Upper lobe of left lung (tissue), 6 donors: Measurements from ENCODE around the gene BROX. TPM values are rescaled to one million over a fixed set of nuclear protein-coding genes. Genes with fewer than 3 reads are reported as not detected.
A peak's percentile ranks its signal among the peaks of the same experiment; 100 is the strongest.

ENCODE experiments used
- ATAC-seq, 2 donors: fragments of 200-7000 bp; cut with Tn5 transposase; one replicate each; pipeline ENCODE4 v1.9.1; 2022; ENCODE audit warnings: mild to moderate bottlenecking in 2 of 2, moderate library complexity in 2 of 2; ENCODE audit not compliant: low FRiP score in 2 of 2
- DNase-seq, 2 donors: peaks; one replicate each; pipeline ENCODE4 v3.0.0-alpha.2; 2019 to 2020
- H3K27ac ChIP-seq, 4 donors: fragments of 200-600 bp; sonication (generic); one replicate each; pipeline ENCODE4 v1.5.1; 2016 to 2019
- H3K27me3 ChIP-seq, 4 donors: fragments of 200-600 bp; sonication (generic); one replicate each; pipeline ENCODE4 v1.5.1; 2017 to 2019
- H3K36me3 ChIP-seq, 4 donors: fragments of 200-600 bp; sonication (generic); one replicate each; pipeline ENCODE4 v1.5.1; 2016 to 2019
- H3K4me1 ChIP-seq, 4 donors: fragments of 200-600 bp; sonication (generic); one replicate each; pipeline ENCODE4 v1.5.1; 2018 to 2019
- H3K4me3 ChIP-seq, 4 donors: fragments of 200-600 bp; sonication (generic); one replicate each; pipeline ENCODE4 v1.5.1; 2017 to 2019; ENCODE audit warnings: mild to moderate bottlenecking in 2 of 4, moderate library complexity in 1 of 4
- H3K9me3 ChIP-seq, 4 donors: fragments of 200-600 bp; sonication (generic); one replicate each; pipeline ENCODE4 v1.5.1; 2018 to 2019
- CTCF ChIP-seq, 6 experiments: fragments of 450-650 bp in 4 of 6; fragments of 200-600 bp in 2 of 6; sonication (generic) in 2 of 6; IDR thresholded peaks; one replicate each; pipeline ENCODE4 v1.5.1; 2016 to 2019; ENCODE audit warnings: antibody characterized with exemption in 6 of 6
- EP300 ChIP-seq, 4 donors: sonication (generic); formaldehyde crosslinking; IDR thresholded peaks; one replicate each; pipeline ENCODE4 v1.5.1; 2017; ENCODE audit warnings: antibody characterized with exemption in 4 of 4, control low read depth in 2 of 4
- POLR2A ChIP-seq, 4 donors: fragments of 450-650 bp; IDR thresholded peaks; one replicate each; pipeline ENCODE4 v1.5.1; 2016 to 2017; ENCODE audit warnings: antibody characterized with exemption in 4 of 4, mild to moderate bottlenecking in 2 of 4
- POLR2AphosphoS5 ChIP-seq, 2 donors: sonication (generic); formaldehyde crosslinking; IDR thresholded peaks; one replicate each; pipeline ENCODE4 v1.5.1; 2017; ENCODE audit warnings: antibody characterized with exemption in 2 of 2
- WGBS, 2 donors: methylation state at CpG; one replicate each; pipeline ENCODE4 v1.1.5; 2017 to 2018; 5-methylcytosine and 5-hydroxymethylcytosine counted together
- total RNA-seq, 6 donors: library from RNA; depleted of rRNA in 4 of 6; stranded (reverse); fragments of >200 nt in 4 of 6; gene quantifications; one replicate each; pipeline versions ENCODE4 v1.1.0 to v1.2.1, GENCODE V29; 2016 to 2021
- donor health status: DM: no; HTN: no; CAD: no; lungs with moderate emphysema.
- donor health status: DM: no; HTN: yes; CAD: no; lungs with severe emphysema.

BROX gene
- total RNA-seq, 6 donors from 2014 or later, result 21.0 to 74.0 (median 41.2) TPM

- H3K36me3 ChIP-seq, result peaks cover 6 to 55% (median 15%) of the 10 kb centered on the region in 4 donors
- H3K4me3 ChIP-seq, result no peak overlapping the region
- H3K9me3 ChIP-seq, result no peaks in the 10 kb centered on the region
- 89 to 93% methylated on average over 2 of the region's 2 CpGs for WGBS, 2 donors
- no peak for TF ChIP-seq POLR2AphosphoS5 (IDR thresholded peaks at IDR 0.05)
- no peak for TF ChIP-seq EP300 (IDR thresholded peaks at IDR 0.05)
- TF ChIP-seq CTCF (IDR thresholded peaks at IDR 0.05), result no peak
- no peak for TF ChIP-seq POLR2A (IDR thresholded peaks at IDR 0.05)
- DNase-seq, result no peak
- no peak for ATAC-seq
- H3K27ac ChIP-seq, result no peak overlapping the region
- no peaks in the 10 kb centered on the region for H3K4me1 ChIP-seq
- H3K27me3 ChIP-seq, result no peaks in the 10 kb centered on the region
These were observed 15.2 kb upstream of the BROX start for GRCh38 chr1:222697203-222697602.

- Histone ChIP-seq H3K4me3 (no peak overlapping the region), H3K27ac (no peak overlapping the region), H3K9me3 (no peaks in the 10 kb centered on the region), H3K36me3 (peaks cover 6 to 56% (median 20%) of the 10 kb centered on the region in 4 donors), H3K27me3 (no peaks in the 10 kb centered on the region), H3K4me1 (no peaks in the 10 kb centered on the region)
- ATAC-seq, result no peak
- DNase-seq, result no peak
- TF ChIP-seq POLR2AphosphoS5 (IDR thresholded peaks at IDR 0.05) (no peak), EP300 (IDR thresholded peaks at IDR 0.05) (no peak), CTCF (IDR thresholded peaks at IDR 0.05) (no peak), POLR2A (IDR thresholded peaks at IDR 0.05) (no peak)
- WGBS, 2 donors, result 85 to 94% methylated on average over 2 of the region's 2 CpGs
These were observed 14.5 kb upstream of the BROX start for GRCh38 chr1:222697826-222698225.

GRCh38 chr1:222702210-222702609 lies 10.2 kb upstream of the BROX start:
- Histone ChIP-seq H3K36me3 (peaks cover 3 to 42% (median 20%) of the 10 kb centered on the region in 4 donors), H3K4me3 (no peak overlapping the region), H3K27ac (peak overlapping the region in 1 of 4 donors; percentile 1), H3K4me1 (no peaks in the 10 kb centered on the region), H3K27me3 (no peaks in the 10 kb centered on the region), H3K9me3 (no peaks in the 10 kb centered on the region)
- 68 to 79% methylated on average over 4 of the region's 4 CpGs for WGBS, 2 donors
- ATAC-seq (no peak), DNase-seq (no peak)
- no peak for TF ChIP-seq CTCF (IDR thresholded peaks at IDR 0.05)
- TF ChIP-seq POLR2A (IDR thresholded peaks at IDR 0.05), result no peak
- TF ChIP-seq EP300 (IDR thresholded peaks at IDR 0.05), result no peak
- TF ChIP-seq POLR2AphosphoS5 (IDR thresholded peaks at IDR 0.05), result no peak

- no peak for TF ChIP-seq EP300 (IDR thresholded peaks at IDR 0.05)
- no peak for TF ChIP-seq POLR2A (IDR thresholded peaks at IDR 0.05)
- no peak for TF ChIP-seq CTCF (IDR thresholded peaks at IDR 0.05)
- TF ChIP-seq POLR2AphosphoS5 (IDR thresholded peaks at IDR 0.05), result no peak
- Histone ChIP-seq H3K27me3 (no peaks in the 10 kb centered on the region), H3K27ac (no peak overlapping the region), H3K9me3 (no peaks in the 10 kb centered on the region), H3K4me1 (peaks cover 4 to 8% (median 5%) of the 10 kb centered on the region in 4 donors), H3K36me3 (peaks cover 3 to 36% (median 20%) of the 10 kb centered on the region in 4 donors), H3K4me3 (no peak overlapping the region)
- 97 to 100% methylated on average over 1 of the region's 1 CpG for WGBS, 2 donors
- ATAC-seq (no peak), DNase-seq (no peak)
These were observed 8.1 kb upstream of the BROX start for GRCh38 chr1:222704260-222704659.

- H3K36me3 ChIP-seq, result peaks cover under 1 to 11% (median 6%) of the 10 kb centered on the region in 4 donors
- DNase-seq (no peak), ATAC-seq (no peak)
- peaks cover 14 to 27% (median 23%) of the 10 kb centered on the region in 4 donors for H3K4me1 ChIP-seq
- TF ChIP-seq CTCF (IDR thresholded peaks at IDR 0.05), result peak in 1 of 6 experiments; percentile 4
- no peak for TF ChIP-seq POLR2A (IDR thresholded peaks at IDR 0.05)
- WGBS, 2 donors, result 72 to 95% methylated on average over 4 of the region's 4 CpGs
- H3K27ac ChIP-seq, result no peak overlapping the region
- no peaks in the 10 kb centered on the region for H3K27me3 ChIP-seq
- H3K9me3 ChIP-seq, result no peaks in the 10 kb centered on the region
- H3K4me3 ChIP-seq, result no peak overlapping the region
These were observed 5.5 kb upstream of the BROX start for GRCh38 chr1:222706815-222707214.
